Fibroblast of lung (primary cell): Measurements from ENCODE around the gene CCNF.

ENCODE experiments used
- EZH2 ChIP-seq: IDR thresholded peaks from 2 replicates; pipeline ENCODE4 v1.5.1; 2012; ENCODE audit warnings: low read length, control low read depth, mild to moderate bottlenecking; ENCODE audit errors: missing control alignments
- TF ChIP-seq, protein P1 (sequence below), 2 donors: IDR thresholded peaks in 1 of 2; conservative IDR thresholded peaks in 1 of 2; 1 replicate in 1 of 2; 2 replicates in 1 of 2; pipeline ENCODE4 v1.5.1; 2011 to 2012; ENCODE audit warnings: low read length in 2 of 2, control low read depth in 1 of 2, inconsistent platforms in 1 of 2, low read depth in 1 of 2, mild to moderate bottlenecking in 1 of 2

- TF ChIP-seq, protein P1, sequence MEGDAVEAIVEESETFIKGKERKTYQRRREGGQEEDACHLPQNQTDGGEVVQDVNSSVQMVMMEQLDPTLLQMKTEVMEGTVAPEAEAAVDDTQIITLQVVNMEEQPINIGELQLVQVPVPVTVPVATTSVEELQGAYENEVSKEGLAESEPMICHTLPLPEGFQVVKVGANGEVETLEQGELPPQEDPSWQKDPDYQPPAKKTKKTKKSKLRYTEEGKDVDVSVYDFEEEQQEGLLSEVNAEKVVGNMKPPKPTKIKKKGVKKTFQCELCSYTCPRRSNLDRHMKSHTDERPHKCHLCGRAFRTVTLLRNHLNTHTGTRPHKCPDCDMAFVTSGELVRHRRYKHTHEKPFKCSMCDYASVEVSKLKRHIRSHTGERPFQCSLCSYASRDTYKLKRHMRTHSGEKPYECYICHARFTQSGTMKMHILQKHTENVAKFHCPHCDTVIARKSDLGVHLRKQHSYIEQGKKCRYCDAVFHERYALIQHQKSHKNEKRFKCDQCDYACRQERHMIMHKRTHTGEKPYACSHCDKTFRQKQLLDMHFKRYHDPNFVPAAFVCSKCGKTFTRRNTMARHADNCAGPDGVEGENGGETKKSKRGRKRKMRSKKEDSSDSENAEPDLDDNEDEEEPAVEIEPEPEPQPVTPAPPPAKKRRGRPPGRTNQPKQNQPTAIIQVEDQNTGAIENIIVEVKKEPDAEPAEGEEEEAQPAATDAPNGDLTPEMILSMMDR (conservative IDR thresholded peaks at IDR 0.05 in 1 of 2, IDR thresholded peaks at IDR 0.05 in 1 of 2; ENCODE audit: low read depth in 1 of 2, low read length in 2 of 2) = no peak
- TF ChIP-seq EZH2 = no peak
Measured at GRCh38 chr16:2426941-2427361, 2.3 kb upstream of the CCNF start.
